HepG2 (cell line): ENCODE data around the gene INPP5K. TPM values are rescaled to one million over a fixed set of nuclear protein-coding genes. Genes with fewer than 3 reads are reported as not detected.

Experiments
- ATAC-seq: fragments of 200-7000 bp; cut with Tn5 transposase; 3 replicates; pipeline ENCODE4 v1.9.1; 2020; ENCODE audit warnings: mild to moderate bottlenecking, moderate library complexity
- BruUV-seq: library from RNA; stranded (reverse); fragments of 400-500 nt; replicated peaks from 2 replicates; lab custom pipeline; 2021; lab: Mats Ljungman, UMichigan
- CTCF ChIA-PET: fragments of 300-600 bp; formaldehyde crosslinking; extraction: SDS; loops from one replicate; lab custom pipeline; 2021; ENCODE audit warnings: low total read pairs, inconsistent platforms, low intra/inter-chr PET ratio; lab: Yijun Ruan, JAX
- POLR2A ChIA-PET: fragments of 350-600 bp; sonication (Branson Sonifier 250); formaldehyde crosslinking; loops from one replicate; lab custom pipeline; 2020; ENCODE audit warnings: antibody characterized with exemption, inconsistent platforms; lab: Yijun Ruan, JAX
- DNase-seq: peaks from one replicate; pipeline ENCODE4 v3.0.0-alpha.2; 2015; ENCODE audit warnings: low spot score
- FAIRE-seq: peaks from 3 replicates; lab custom pipeline; 2011; peaks lifted over from hg19 to GRCh38; lab: Jason Lieb, UNC
- H2AFZ ChIP-seq: one replicate; pipeline ENCODE4 v1.6.1; 2011; ENCODE audit warnings: low read length, inconsistent platforms
- H3K27ac ChIP-seq: fragments of 300-600 bp; 3 replicates; pipeline ENCODE4 v1.8.0; 2011; ENCODE audit warnings: mixed run types, mild to moderate bottlenecking, mixed read lengths, low read length, inconsistent platforms; ENCODE audit not compliant: insufficient read depth; ENCODE audit errors: extremely low read length
- H3K27me3 ChIP-seq, 2 experiments: fragments of 200-600 bp in 1 of 2; 2 replicates in 1 of 2; 3 replicates in 1 of 2; pipeline versions ENCODE4 v1.6.0 to v1.8.0; 2011; ENCODE audit warnings: low read length in 2 of 2, mild to moderate bottlenecking in 2 of 2, moderate library complexity in 2 of 2, inconsistent platforms in 1 of 2; ENCODE audit not compliant: insufficient read depth in 2 of 2, control insufficient read depth in 1 of 2
- H3K36me3 ChIP-seq, 2 experiments: fragments of 200-600 bp in 1 of 2; replicated peaks in 1 of 2; 2 replicates in 1 of 2; 3 replicates in 1 of 2; pipeline versions ENCODE4 v1.5.1 to v1.8.0; 2011; ENCODE audit warnings: low read length in 2 of 2, inconsistent platforms in 1 of 2; ENCODE audit not compliant: insufficient read depth in 2 of 2, control insufficient read depth in 1 of 2
- H3K4me1 ChIP-seq: 2 replicates; pipeline ENCODE4 v1.5.1; 2012; ENCODE audit warnings: low read length, inconsistent platforms; ENCODE audit not compliant: insufficient read depth
- H3K4me2 ChIP-seq: 2 replicates; pipeline ENCODE4 v1.6.0; 2011; ENCODE audit warnings: low read depth, low read length, inconsistent platforms
- H3K4me3 ChIP-seq, 3 experiments: fragments of 200-600 bp in 1 of 3; sonication (generic), shearing (Covaris generic) in 1 of 3; replicated peaks in 1 of 3; 2 replicates each; pipeline ENCODE4 v1.5.1; 2011 to 2016; ENCODE audit warnings: low read length in 3 of 3, inconsistent platforms in 2 of 3, low read depth in 2 of 3, mild to moderate bottlenecking in 2 of 3, control low read depth in 1 of 3, mixed read lengths in 1 of 3; ENCODE audit not compliant: insufficient read depth in 1 of 3
- H3K79me2 ChIP-seq: one replicate; pipeline ENCODE4 v1.6.1; 2011; ENCODE audit warnings: low read length, inconsistent platforms; ENCODE audit not compliant: insufficient read depth
- H3K9ac ChIP-seq: 2 replicates; pipeline ENCODE4 v1.6.0; 2011; ENCODE audit warnings: mild to moderate bottlenecking, low read depth, low read length, inconsistent platforms; ENCODE audit not compliant: insufficient read depth
- H3K9me3 ChIP-seq: 2 replicates; pipeline ENCODE4 v1.5.1; 2012; ENCODE audit warnings: mild to moderate bottlenecking, low read length
- H4K20me1 ChIP-seq: 2 replicates; pipeline ENCODE4 v1.6.0; 2011; ENCODE audit warnings: inconsistent platforms, mild to moderate bottlenecking, low read length, moderate library complexity; ENCODE audit not compliant: insufficient read depth
- AGO2 ChIP-seq: fragments of 200-400 bp; formaldehyde crosslinking; optimal IDR thresholded peaks from 2 replicates; pipeline ENCODE3; 2017; ENCODE audit warnings: mild to moderate bottlenecking, low read depth, low read length, moderate library complexity
- AKAP8 ChIP-seq: sonication (generic); formaldehyde crosslinking; IDR thresholded peaks from 2 replicates; pipeline ENCODE4 v1.5.1; 2020; ENCODE audit warnings: mild to moderate bottlenecking, missing genetic modification reagents
- EHMT2 ChIP-seq: fragments of 200-600 bp; sonication (generic); IDR thresholded peaks from 2 replicates; pipeline ENCODE4 v1.7.0; 2017; ENCODE audit warnings: antibody characterized with exemption, low read depth, low read length, borderline replicate concordance
- KDM2A ChIP-seq: sonication (generic); formaldehyde crosslinking; IDR thresholded peaks from 2 replicates; pipeline ENCODE4 v1.4.0; 2020; ENCODE audit warnings: low read depth, missing genetic modification reagents, borderline replicate concordance
- NR2F6 ChIP-seq, 2 experiments: IDR thresholded peaks; 2 replicates each; pipeline ENCODE4 v1.6.1; 2016; ENCODE audit warnings: antibody characterized with exemption in 1 of 2, mild to moderate bottlenecking in 1 of 2
- PHF8 ChIP-seq: sonication (generic); formaldehyde crosslinking; IDR thresholded peaks from 2 replicates; pipeline ENCODE4 v1.5.0; 2020; ENCODE audit warnings: missing genetic modification reagents
- POLR2A ChIP-seq, 2 experiments: IDR thresholded peaks; 2 replicates each; pipeline ENCODE4 v1.6.1; 2011; ENCODE audit warnings: low read depth in 2 of 2, low read length in 2 of 2, mild to moderate bottlenecking in 1 of 2, moderate library complexity in 1 of 2; ENCODE audit not compliant: insufficient read depth in 1 of 2
- RBFOX2 ChIP-seq: fragments of 200-400 bp; formaldehyde crosslinking; IDR thresholded peaks from 2 replicates; pipeline ENCODE4 v1.6.1; 2017; ENCODE audit warnings: low read depth, mild to moderate bottlenecking, low read length
- SRSF1 ChIP-seq: fragments of 200-400 bp; formaldehyde crosslinking; optimal IDR thresholded peaks from 2 replicates; pipeline ENCODE3; 2017; ENCODE audit warnings: mild to moderate bottlenecking, low read depth, low read length, moderate library complexity
- ZNF501 ChIP-seq: sonication (generic); formaldehyde crosslinking; IDR thresholded peaks from 2 replicates; pipeline ENCODE4 v1.5.1; 2020; ENCODE audit warnings: mild to moderate bottlenecking, moderate library complexity, missing genetic modification reagents
- WGBS: methylation state at CpG from one replicate; pipeline ENCODE4 v1.1.6; 2017; ENCODE audit warnings: low lambda C conversion rate; 5-methylcytosine and 5-hydroxymethylcytosine counted together
- in situ Hi-C: cut with HindIII; loops from 2 replicates; pipeline ENCODE4 v1.10.0; 2017; ENCODE audit warnings: low pct_unique_long_range_greater_than_20kb; ENCODE audit not compliant: extremely low pct_ligation_motif_present
- intact Hi-C: fragments of 100-400 bp; cut with micrococcal nuclease; formaldehyde crosslinking; loops from one replicate; pipeline ENCODE4 v1.10.0; 2022; ENCODE audit not compliant: unreplicated experiment
- polyA plus RNA-seq, 8 experiments: library from polyadenylated mRNA; depleted of rRNA in 3 of 8; stranded (reverse) in 7 of 8; unstranded in 1 of 8; fragments of >200 nt; fragmentation: Illumina TruSeq in 4 of 8; extraction: Trizol in 4 of 8; gene quantifications; 2 replicates each; pipeline versions ENCODE4 v1.2.1 to v1.2.3, GENCODE V29; 2011 to 2016; ENCODE audit warnings: low read depth in 4 of 8, missing spikeins in 1 of 8, mixed read lengths in 1 of 8; ENCODE audit not compliant: insufficient read depth in 1 of 8
- total RNA-seq, 5 experiments: library from RNA; depleted of rRNA; stranded (reverse); fragments of >200 nt; fragmentation: Illumina TruSeq; extraction: Trizol; gene quantifications; 2 replicates each; pipeline ENCODE4 v1.2.3, GENCODE V29; 2016; ENCODE audit warnings: low read depth in 1 of 5
- TF ChIP-seq, protein P1 (sequence below): sonication (generic); formaldehyde crosslinking; IDR thresholded peaks from 2 replicates; pipeline ENCODE4 v1.5.0; 2020; ENCODE audit warnings: missing genetic modification reagents, mild to moderate bottlenecking, borderline replicate concordance
- TF ChIP-seq, protein P2 (sequence below): sonication (generic); formaldehyde crosslinking; IDR thresholded peaks from 2 replicates; pipeline ENCODE4 v1.8.0; 2022; ENCODE audit warnings: missing genetic modification reagents, mild to moderate bottlenecking, borderline replicate concordance
- TF ChIP-seq, protein P3 (sequence below): sonication (generic); formaldehyde crosslinking; IDR thresholded peaks from 2 replicates; pipeline ENCODE4 v1.8.1; 2023; ENCODE audit warnings: mild to moderate bottlenecking, inconsistent platforms, moderate library complexity, missing genetic modification reagents, borderline replicate concordance

INPP5K gene
- total and polyA plus RNA-seq, 2 of the 13 experiments (the other 11 are each of a cell fraction or from before 2014, with no cell fraction given): 4.8 to 9.6 TPM

- TF ChIP-seq ZNF501: 0 out of 2 replicates have a peak, but pooled peaks have one; percentile 4
- TF ChIP-seq EHMT2: no peak
Observed at GRCh38 chr17:1486802-1487695, 29.4 kb downstream of the INPP5K start (continued).

- ATAC-seq: peak; percentile 10; the same call in 1 of the 3 replicates
- WGBS: 5% methylated on average over 38 of the region's 127 CpGs
- peak overlapping the region; percentile 54 for H3K27ac ChIP-seq
- peak overlapping the region; percentile 77 to 82 (median 79) for H3K4me3 ChIP-seq
- H4K20me1 ChIP-seq: no peaks in the 10 kb centered on the region
- ChIA-PET POLR2A (interaction anchor here (1.0 to 1.4 kb wide), 4 partner anchors 18 to 31 kb away, joined by 3 to 9 read pairs (median 6); partner anchors contain the start of genes CRK and INPP5K), CTCF (no interaction called here)
- H3K9me3 ChIP-seq: no peaks in the 10 kb centered on the region
- intact Hi-C loops (no loop called here), in situ Hi-C loops (no loop called here)
- no TSS peak for BruUV-seq
- H2AFZ ChIP-seq: no peak overlapping the region
- peaks cover 5 to 19% of the 10 kb centered on the region in 2 experiments; a peak in 4 of 5 replicates for H3K36me3 ChIP-seq
- peaks cover 16% of the 10 kb centered on the region for H3K79me2 ChIP-seq
- H3K4me2 ChIP-seq: peak overlapping the region; percentile 96
- DNase-seq: peak; percentile 12
- FAIRE-seq: no peak
- H3K9ac ChIP-seq: peak overlapping the region; percentile 77
- H3K4me1 ChIP-seq: peaks cover 41% of the 10 kb centered on the region
- H3K27me3 ChIP-seq: no peaks in the 10 kb centered on the region; a peak in 1 of 5 replicates
- TF ChIP-seq RBFOX2 (peak; percentile 61), KDM2A (CRISPR knock-in tag) (peak; percentile 22; the same call in 1 of the 2 replicates), NR2F6 (IDR thresholded peaks at IDR 0.05) (no peak), NR2F6 (CRISPR knock-in tag; IDR thresholded peaks at IDR 0.05) (0 out of 2 replicates have a peak, but pooled peaks have one; percentile 12), AGO2 (peak; percentile 59), POLR2A (IDR thresholded peaks at IDR 0.05; ENCODE audit: insufficient read depth in 1 of 2, low read depth in 2 of 2, low read length in 2 of 2) (0 out of 4 replicates have a peak, but pooled peaks of 1 of the 2 experiments have one; percentile 14), PHF8 (CRISPR knock-in tag) (peak; percentile 63; the same call in 1 of the 2 replicates), AKAP8 (CRISPR knock-in tag) (peak; percentile 84), SRSF1 (peak; percentile 11)
- TF ChIP-seq, protein P1, sequence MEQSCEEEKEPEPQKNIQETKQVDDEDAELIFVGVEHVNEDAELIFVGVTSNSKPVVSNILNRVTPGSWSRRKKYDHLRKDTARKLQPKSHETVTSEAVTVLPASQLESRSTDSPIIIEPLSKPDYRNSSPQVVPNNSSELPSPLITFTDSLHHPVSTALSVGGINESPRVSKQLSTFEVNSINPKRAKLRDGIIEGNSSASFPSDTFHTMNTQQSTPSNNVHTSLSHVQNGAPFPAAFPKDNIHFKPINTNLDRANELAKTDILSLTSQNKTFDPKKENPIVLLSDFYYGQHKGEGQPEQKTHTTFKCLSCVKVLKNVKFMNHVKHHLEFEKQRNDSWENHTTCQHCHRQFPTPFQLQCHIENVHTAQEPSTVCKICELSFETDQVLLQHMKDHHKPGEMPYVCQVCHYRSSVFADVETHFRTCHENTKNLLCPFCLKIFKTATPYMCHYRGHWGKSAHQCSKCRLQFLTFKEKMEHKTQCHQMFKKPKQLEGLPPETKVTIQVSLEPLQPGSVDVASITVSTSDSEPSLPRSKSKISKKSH: no peak
- TF ChIP-seq, protein P2, sequence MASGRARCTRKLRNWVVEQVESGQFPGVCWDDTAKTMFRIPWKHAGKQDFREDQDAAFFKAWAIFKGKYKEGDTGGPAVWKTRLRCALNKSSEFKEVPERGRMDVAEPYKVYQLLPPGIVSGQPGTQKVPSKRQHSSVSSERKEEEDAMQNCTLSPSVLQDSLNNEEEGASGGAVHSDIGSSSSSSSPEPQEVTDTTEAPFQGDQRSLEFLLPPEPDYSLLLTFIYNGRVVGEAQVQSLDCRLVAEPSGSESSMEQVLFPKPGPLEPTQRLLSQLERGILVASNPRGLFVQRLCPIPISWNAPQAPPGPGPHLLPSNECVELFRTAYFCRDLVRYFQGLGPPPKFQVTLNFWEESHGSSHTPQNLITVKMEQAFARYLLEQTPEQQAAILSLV (CRISPR knock-in tag): peak; percentile 22; the same call in 1 of the 2 replicates
- TF ChIP-seq, protein P3, sequence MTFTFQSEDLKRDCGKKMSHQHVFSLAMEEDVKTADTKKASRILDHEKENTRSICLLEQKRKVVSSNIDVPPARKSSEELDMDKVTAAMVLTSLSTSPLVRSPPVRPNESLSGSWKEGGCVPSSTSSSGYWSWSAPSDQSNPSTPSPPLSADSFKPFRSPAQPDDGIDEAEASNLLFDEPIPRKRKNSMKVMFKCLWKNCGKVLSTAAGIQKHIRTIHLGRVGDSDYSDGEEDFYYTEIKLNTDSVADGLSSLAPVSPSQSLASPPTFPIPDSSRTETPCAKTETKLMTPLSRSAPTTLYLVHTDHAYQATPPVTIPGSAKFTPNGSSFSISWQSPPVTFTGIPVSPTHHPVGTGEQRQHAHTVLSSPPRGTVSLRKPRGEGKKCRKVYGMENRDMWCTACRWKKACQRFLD (CRISPR knock-in tag): no peak
Observed at GRCh38 chr17:1485423-1486376, 30.7 kb downstream of the INPP5K start.
